HG03095 (cell line): ENCODE data around the gene BCAN.

Experiments
- ATAC-seq: cut with Tn5 transposase; IDR thresholded peaks from one replicate; pipeline ENCODE4 v1.9.1; 2021; ENCODE audit warnings: moderate library complexity; ENCODE audit not compliant: unreplicated experiment

BCAN gene

GRCh38 chr1:156659661-156659987 lies 17.7 kb downstream of the BCAN start:
- no peak for ATAC-seq

GRCh38 chr1:156659988-156660751 lies 18.3 kb downstream of the BCAN start:
- ATAC-seq: no peak

- ATAC-seq: no peak
Measured at GRCh38 chr1:156660752-156661112, 18.8 kb downstream of the BCAN start.

GRCh38 chr1:156662005-156662799 lies 20.3 kb downstream of the BCAN start:
- no peak for ATAC-seq

- ATAC-seq: no peak
Measured at GRCh38 chr1:156662800-156663055, 20.8 kb downstream of the BCAN start.

- no peak for ATAC-seq
Measured at GRCh38 chr1:156663178-156663577, 21.3 kb downstream of the BCAN start.

GRCh38 chr1:156664046-156664766 lies 22.3 kb downstream of the BCAN start:
- no peak for ATAC-seq

GRCh38 chr1:156664767-156665411 lies 23.0 kb downstream of the BCAN start:
- no peak for ATAC-seq

- no peak for ATAC-seq
Measured at GRCh38 chr1:156665539-156665938, 23.6 kb downstream of the BCAN start.

- ATAC-seq: no peak
Measured at GRCh38 chr1:156666862-156667609, 25.1 kb downstream of the BCAN start.

- no peak for ATAC-seq
Measured at GRCh38 chr1:156667610-156667967, 25.7 kb downstream of the BCAN start.

- no peak for ATAC-seq
Measured at GRCh38 chr1:156667968-156668709, 26.2 kb downstream of the BCAN start.

- ATAC-seq: no peak
Measured at GRCh38 chr1:156668801-156669637, 27.1 kb downstream of the BCAN start.

- ATAC-seq: no peak
Measured at GRCh38 chr1:156669794-156670193, 27.9 kb downstream of the BCAN start.

- no peak for ATAC-seq
Measured at GRCh38 chr1:156670359-156670758, 28.4 kb downstream of the BCAN start.

GRCh38 chr1:156670791-156671190 lies 28.9 kb downstream of the BCAN start:
- no peak for ATAC-seq

- ATAC-seq: no peak
Measured at GRCh38 chr1:156671804-156672203, 29.9 kb downstream of the BCAN start.

GRCh38 chr1:156673387-156674121 lies 31.6 kb downstream of the BCAN start:
- ATAC-seq: no peak
